ENCODE measurements around the gene C3orf80. TPM values are rescaled to one million over a fixed set of nuclear protein-coding genes. Genes with fewer than 3 reads are reported as not detected.

The C3orf80 gene
- total and polyA plus RNA-seq, 4 donors = 0.23 to 3.3 (median 0.84) TPM

DNA sequence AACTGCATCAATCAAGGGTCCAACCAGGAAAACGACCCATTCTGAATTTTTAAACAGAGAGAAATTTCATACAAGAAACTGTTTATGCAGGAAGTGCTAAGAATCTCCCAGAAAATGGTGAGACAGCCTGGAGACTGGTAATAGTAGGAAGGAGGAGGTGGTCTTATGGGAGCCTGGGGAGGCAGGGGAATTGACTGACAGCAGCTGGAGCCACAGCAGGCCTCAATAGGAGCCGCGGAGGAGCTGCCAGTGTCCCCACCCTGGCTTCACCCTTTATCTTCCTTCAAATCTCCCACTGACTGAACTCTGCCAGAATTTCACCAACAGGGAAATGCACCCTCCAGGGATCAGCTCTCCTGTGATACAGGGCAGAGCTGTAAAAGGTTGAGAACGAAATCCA lies 7.5 kb upstream of the C3orf80 start:
- WGBS, 2 donors = 68 to 74% methylated on average over 4 of the region's 4 CpGs
- Histone ChIP-seq H3K27ac (ENCODE audit: low read depth in 1 of 2, low read length in 1 of 2) (no peak overlapping the region), H3K9ac (ENCODE audit: insufficient read depth in 1 of 2, low read length in 2 of 2) (no peak overlapping the region), H3K9me3 (ENCODE audit: control insufficient read depth in 4 of 4, insufficient read depth in 3 of 4, low read length in 3 of 4) (no peaks in the 10 kb centered on the region), H3K36me3 (ENCODE audit: control insufficient read depth in 4 of 4, insufficient read depth in 4 of 4, low read length in 4 of 4) (no peaks in the 10 kb centered on the region), H3K4me1 (ENCODE audit: control insufficient read depth in 5 of 5, insufficient read depth in 5 of 5, low read length in 5 of 5) (no peaks in the 10 kb centered on the region), H3K27me3 (ENCODE audit: control insufficient read depth in 3 of 3, insufficient read depth in 3 of 3, low read length in 2 of 3) (peaks cover 0 to 20% (median 11%) of the 10 kb centered on the region in 3 donors), H3K4me3 (no peak overlapping the region)
- no peak for DNase-seq
- no peak for ATAC-seq (ENCODE audit: insufficient read depth, low FRiP score)
- TF ChIP-seq, protein P1, sequence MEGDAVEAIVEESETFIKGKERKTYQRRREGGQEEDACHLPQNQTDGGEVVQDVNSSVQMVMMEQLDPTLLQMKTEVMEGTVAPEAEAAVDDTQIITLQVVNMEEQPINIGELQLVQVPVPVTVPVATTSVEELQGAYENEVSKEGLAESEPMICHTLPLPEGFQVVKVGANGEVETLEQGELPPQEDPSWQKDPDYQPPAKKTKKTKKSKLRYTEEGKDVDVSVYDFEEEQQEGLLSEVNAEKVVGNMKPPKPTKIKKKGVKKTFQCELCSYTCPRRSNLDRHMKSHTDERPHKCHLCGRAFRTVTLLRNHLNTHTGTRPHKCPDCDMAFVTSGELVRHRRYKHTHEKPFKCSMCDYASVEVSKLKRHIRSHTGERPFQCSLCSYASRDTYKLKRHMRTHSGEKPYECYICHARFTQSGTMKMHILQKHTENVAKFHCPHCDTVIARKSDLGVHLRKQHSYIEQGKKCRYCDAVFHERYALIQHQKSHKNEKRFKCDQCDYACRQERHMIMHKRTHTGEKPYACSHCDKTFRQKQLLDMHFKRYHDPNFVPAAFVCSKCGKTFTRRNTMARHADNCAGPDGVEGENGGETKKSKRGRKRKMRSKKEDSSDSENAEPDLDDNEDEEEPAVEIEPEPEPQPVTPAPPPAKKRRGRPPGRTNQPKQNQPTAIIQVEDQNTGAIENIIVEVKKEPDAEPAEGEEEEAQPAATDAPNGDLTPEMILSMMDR (IDR thresholded peaks at IDR 0.05; ENCODE audit: control extremely low read depth, extremely low read depth) = no peak

DNA sequence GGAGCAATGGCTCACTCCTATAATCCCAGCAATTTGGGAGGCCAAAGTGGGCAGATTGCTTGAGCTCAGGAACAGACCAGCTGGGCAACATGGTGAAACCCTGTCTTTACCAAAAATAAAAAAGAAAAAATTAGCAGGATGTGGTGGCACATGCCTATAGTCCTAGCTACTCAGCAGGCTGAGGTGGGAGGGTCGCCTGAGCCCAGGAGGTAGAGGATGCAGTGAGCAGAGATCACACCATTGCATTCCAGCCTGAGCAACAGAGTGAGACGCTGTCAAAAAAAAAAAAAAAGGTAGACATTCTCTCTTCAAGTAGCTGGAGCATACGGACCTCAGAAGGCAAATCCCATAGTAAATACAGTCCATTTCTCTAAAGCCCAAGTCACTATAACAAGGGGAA lies 7.1 kb upstream of the C3orf80 start:
- peaks cover 0 to 21% (median 13%) of the 10 kb centered on the region in 3 donors for H3K27me3 ChIP-seq (ENCODE audit: control insufficient read depth in 3 of 3, insufficient read depth in 3 of 3, low read length in 2 of 3)
- DNase-seq (no peak), ATAC-seq (ENCODE audit: insufficient read depth, low FRiP score) (no peak)
- TF ChIP-seq, protein P1 (IDR thresholded peaks at IDR 0.05; ENCODE audit: control extremely low read depth, extremely low read depth) = no peak
- H3K4me3 ChIP-seq = no peak overlapping the region
- no peaks in the 10 kb centered on the region for H3K9me3 ChIP-seq (ENCODE audit: control insufficient read depth in 4 of 4, insufficient read depth in 3 of 4, low read length in 3 of 4)
- 50 to 56% methylated on average over 3 of the region's 3 CpGs for WGBS, 2 donors
- H3K4me1 ChIP-seq (ENCODE audit: control insufficient read depth in 5 of 5, insufficient read depth in 5 of 5, low read length in 5 of 5) = no peaks in the 10 kb centered on the region
- H3K36me3 ChIP-seq (ENCODE audit: control insufficient read depth in 4 of 4, insufficient read depth in 4 of 4, low read length in 4 of 4) = no peaks in the 10 kb centered on the region
- no peak overlapping the region for H3K27ac ChIP-seq (ENCODE audit: low read depth in 1 of 2, low read length in 1 of 2)
- no peak overlapping the region for H3K9ac ChIP-seq (ENCODE audit: insufficient read depth in 1 of 2, low read length in 2 of 2)

GRCh38 chr3:160220038-160220437 lies 5.2 kb upstream of the C3orf80 start:
- TF ChIP-seq, protein P1 (IDR thresholded peaks at IDR 0.05; ENCODE audit: control extremely low read depth, extremely low read depth) = no peak
- DNase-seq (no peak), ATAC-seq (ENCODE audit: insufficient read depth, low FRiP score) (no peak)
- no peaks in the 10 kb centered on the region for H3K36me3 ChIP-seq (ENCODE audit: control insufficient read depth in 4 of 4, insufficient read depth in 4 of 4, low read length in 4 of 4)
- peaks cover 0 to 8% (median 3%) of the 10 kb centered on the region in 5 donors for H3K4me1 ChIP-seq (ENCODE audit: control insufficient read depth in 5 of 5, insufficient read depth in 5 of 5, low read length in 5 of 5)
- no peak overlapping the region for H3K9ac ChIP-seq (ENCODE audit: insufficient read depth in 1 of 2, low read length in 2 of 2)
- no peaks in the 10 kb centered on the region for H3K9me3 ChIP-seq (ENCODE audit: control insufficient read depth in 4 of 4, insufficient read depth in 3 of 4, low read length in 3 of 4)
- no peak overlapping the region for H3K27ac ChIP-seq (ENCODE audit: low read depth in 1 of 2, low read length in 1 of 2)
- H3K27me3 ChIP-seq (ENCODE audit: control insufficient read depth in 3 of 3, insufficient read depth in 3 of 3, low read length in 2 of 3) = peaks cover 0 to 29% (median 28%) of the 10 kb centered on the region in 3 donors
- no peak overlapping the region for H3K4me3 ChIP-seq
- 99 to 100% methylated on average over 2 of the region's 2 CpGs for WGBS, 2 donors

- Histone ChIP-seq H3K36me3 (ENCODE audit: control insufficient read depth in 4 of 4, insufficient read depth in 4 of 4, low read length in 4 of 4) (no peaks in the 10 kb centered on the region), H3K27ac (ENCODE audit: low read depth in 1 of 2, low read length in 1 of 2) (no peak overlapping the region), H3K4me3 (no peak overlapping the region), H3K9me3 (ENCODE audit: control insufficient read depth in 4 of 4, insufficient read depth in 3 of 4, low read length in 3 of 4) (no peaks in the 10 kb centered on the region), H3K27me3 (ENCODE audit: control insufficient read depth in 3 of 3, insufficient read depth in 3 of 3, low read length in 2 of 3) (peaks cover 0 to 29% (median 28%) of the 10 kb centered on the region in 3 donors), H3K9ac (ENCODE audit: insufficient read depth in 1 of 2, low read length in 2 of 2) (no peak overlapping the region), H3K4me1 (ENCODE audit: control insufficient read depth in 5 of 5, insufficient read depth in 5 of 5, low read length in 5 of 5) (peaks cover 0 to 14% (median 8%) of the 10 kb centered on the region in 5 donors)
- no peak for DNase-seq
- WGBS, 2 donors = 12 to 14% methylated on average over 2 of the region's 2 CpGs
- no peak for ATAC-seq (ENCODE audit: insufficient read depth, low FRiP score)
- TF ChIP-seq, protein P1 (IDR thresholded peaks at IDR 0.05; ENCODE audit: control extremely low read depth, extremely low read depth) = no peak
Observed at GRCh38 chr3:160221019-160221418, 4.2 kb upstream of the C3orf80 start.

Data from lung (tissue), 12 donors.